Measurements from ENCODE around the gene MRPL49. TPM values are rescaled to one million over a fixed set of nuclear protein-coding genes. Genes with fewer than 3 reads are reported as not detected.

Gene MRPL49
- total and polyA plus RNA-seq, 9 of the 15 experiments (the other 6 are each of a cell fraction or from before 2014, with no cell fraction given): 74.3 to 132 (median 91.2) TPM

GRCh38 chr11:65134240-65134951, 12.3 kb downstream of the MRPL49 start, which contains the start of gene SYVN1 (continued):
- no peak for TF ChIP-seq TEAD2 (tag; IDR thresholded peaks at IDR 0.05)
- TF ChIP-seq ZBTB2 (IDR thresholded peaks at IDR 0.05): peak; percentile 79
- TF ChIP-seq TFAP4 (CRISPR knock-in tag; IDR thresholded peaks at IDR 0.05; ENCODE audit: borderline replicate concordance): peak; percentile 94
- TF ChIP-seq POLR3A (IDR thresholded peaks at IDR 0.05; ENCODE audit: borderline replicate concordance, extremely low read depth, insufficient read depth, insufficient read length): no peak
- peak; percentile 67 for TF ChIP-seq RB1 (IDR thresholded peaks at IDR 0.05; ENCODE audit: low read depth)
- TF ChIP-seq HBP1 (CRISPR knock-in tag; IDR thresholded peaks at IDR 0.05): no peak; the same call in 1 of the 2 replicates
- no peak for TF ChIP-seq USF1 (CRISPR knock-in tag; IDR thresholded peaks at IDR 0.05)
- no peak for TF ChIP-seq CUX1 (CRISPR knock-in tag; IDR thresholded peaks at IDR 0.05)
- peak; percentile 85 for TF ChIP-seq PHF20 (IDR thresholded peaks at IDR 0.05; ENCODE audit: partially characterized antibody)
- TF ChIP-seq ZNF766 (CRISPR knock-in tag; conservative IDR thresholded peaks at IDR 0.05): peak; percentile 72; the same call in 1 of the 2 replicates
- TF ChIP-seq NCOA1 (IDR thresholded peaks at IDR 0.05; ENCODE audit: low read depth): no peak
- no peak for TF ChIP-seq E2F4 (CRISPR knock-in tag; IDR thresholded peaks at IDR 0.05; ENCODE audit: low read depth)
- TF ChIP-seq PREB (CRISPR knock-in tag; IDR thresholded peaks at IDR 0.05): no peak
- TF ChIP-seq ZSCAN29 (IDR thresholded peaks at IDR 0.05): 0 out of 2 replicates have a peak, but pooled peaks have one; percentile 41
